SK-N-SH treated with all-trans-retinoic acid at 6 μM for 48 hours (cell line): ENCODE data around the gene UBE2Z.

Experiments
- OSR1 ChIP-seq: fragments of 250-450 bp; sonication (Bioruptor Pico); IDR thresholded peaks from 2 replicates; pipeline ENCODE4 v1.8.0; 2022; ENCODE audit warnings: moderate library complexity, mild to moderate bottlenecking, inconsistent platforms
- TOX ChIP-seq: fragments of 250-450 bp; sonication (Bioruptor Pico); IDR thresholded peaks from 2 replicates; pipeline ENCODE4 v1.8.0; 2021; ENCODE audit warnings: mild to moderate bottlenecking, moderate library complexity, borderline replicate concordance
- ZC3H10 ChIP-seq: fragments of 250-450 bp; sonication (Bioruptor Pico); IDR thresholded peaks from 2 replicates; pipeline ENCODE4 v1.5.1; 2021; ENCODE audit warnings: mild to moderate bottlenecking, moderate library complexity

- TF ChIP-seq ZC3H10 (CRISPR knock-in tag) = no peak
- TF ChIP-seq TOX = no peak
- no peak for TF ChIP-seq OSR1
Measured at GRCh38 chr17:48961516-48962233, 53.5 kb downstream of the UBE2Z start.
